HepG2 (cell line): ENCODE measurements around the gene TGM4. TPM values are rescaled to one million over a fixed set of nuclear protein-coding genes. Genes with fewer than 3 reads are reported as not detected.

Source experiments
- ATAC-seq: fragments of 200-7000 bp; cut with Tn5 transposase; 3 replicates; pipeline ENCODE4 v1.9.1; 2020; ENCODE audit warnings: mild to moderate bottlenecking, moderate library complexity
- BruUV-seq: library from RNA; stranded (reverse); fragments of 400-500 nt; replicated peaks from 2 replicates; lab custom pipeline; 2021; lab: Mats Ljungman, UMichigan
- CTCF ChIA-PET: fragments of 300-600 bp; formaldehyde crosslinking; extraction: SDS; loops from one replicate; lab custom pipeline; 2021; ENCODE audit warnings: low total read pairs, inconsistent platforms, low intra/inter-chr PET ratio; lab: Yijun Ruan, JAX
- POLR2A ChIA-PET: fragments of 350-600 bp; sonication (Branson Sonifier 250); formaldehyde crosslinking; loops from one replicate; lab custom pipeline; 2020; ENCODE audit warnings: antibody characterized with exemption, inconsistent platforms; lab: Yijun Ruan, JAX
- DNase-seq: peaks from one replicate; pipeline ENCODE4 v3.0.0-alpha.2; 2015; ENCODE audit warnings: low spot score
- FAIRE-seq: peaks from 3 replicates; lab custom pipeline; 2011; peaks lifted over from hg19 to GRCh38; lab: Jason Lieb, UNC
- H2AFZ ChIP-seq: one replicate; pipeline ENCODE4 v1.6.1; 2011; ENCODE audit warnings: low read length, inconsistent platforms
- H3K27ac ChIP-seq: fragments of 300-600 bp; 3 replicates; pipeline ENCODE4 v1.8.0; 2011; ENCODE audit warnings: mixed run types, mild to moderate bottlenecking, mixed read lengths, low read length, inconsistent platforms; ENCODE audit not compliant: insufficient read depth; ENCODE audit errors: extremely low read length
- H3K27me3 ChIP-seq, 2 experiments: fragments of 200-600 bp in 1 of 2; 2 replicates in 1 of 2; 3 replicates in 1 of 2; pipeline versions ENCODE4 v1.6.0 to v1.8.0; 2011; ENCODE audit warnings: low read length in 2 of 2, mild to moderate bottlenecking in 2 of 2, moderate library complexity in 2 of 2, inconsistent platforms in 1 of 2; ENCODE audit not compliant: insufficient read depth in 2 of 2, control insufficient read depth in 1 of 2
- H3K36me3 ChIP-seq, 2 experiments: fragments of 200-600 bp in 1 of 2; replicated peaks in 1 of 2; 2 replicates in 1 of 2; 3 replicates in 1 of 2; pipeline versions ENCODE4 v1.5.1 to v1.8.0; 2011; ENCODE audit warnings: low read length in 2 of 2, inconsistent platforms in 1 of 2; ENCODE audit not compliant: insufficient read depth in 2 of 2, control insufficient read depth in 1 of 2
- H3K4me1 ChIP-seq: 2 replicates; pipeline ENCODE4 v1.5.1; 2012; ENCODE audit warnings: low read length, inconsistent platforms; ENCODE audit not compliant: insufficient read depth
- H3K4me2 ChIP-seq: 2 replicates; pipeline ENCODE4 v1.6.0; 2011; ENCODE audit warnings: low read depth, low read length, inconsistent platforms
- H3K4me3 ChIP-seq, 3 experiments: fragments of 200-600 bp in 1 of 3; sonication (generic), shearing (Covaris generic) in 1 of 3; replicated peaks in 1 of 3; 2 replicates each; pipeline ENCODE4 v1.5.1; 2011 to 2016; ENCODE audit warnings: low read length in 3 of 3, inconsistent platforms in 2 of 3, low read depth in 2 of 3, mild to moderate bottlenecking in 2 of 3, control low read depth in 1 of 3, mixed read lengths in 1 of 3; ENCODE audit not compliant: insufficient read depth in 1 of 3
- H3K79me2 ChIP-seq: one replicate; pipeline ENCODE4 v1.6.1; 2011; ENCODE audit warnings: low read length, inconsistent platforms; ENCODE audit not compliant: insufficient read depth
- H3K9ac ChIP-seq: 2 replicates; pipeline ENCODE4 v1.6.0; 2011; ENCODE audit warnings: mild to moderate bottlenecking, low read depth, low read length, inconsistent platforms; ENCODE audit not compliant: insufficient read depth
- H3K9me3 ChIP-seq: 2 replicates; pipeline ENCODE4 v1.5.1; 2012; ENCODE audit warnings: mild to moderate bottlenecking, low read length
- H4K20me1 ChIP-seq: 2 replicates; pipeline ENCODE4 v1.6.0; 2011; ENCODE audit warnings: inconsistent platforms, mild to moderate bottlenecking, low read length, moderate library complexity; ENCODE audit not compliant: insufficient read depth
- FIP1L1 ChIP-seq: fragments of 200-400 bp; formaldehyde crosslinking; IDR thresholded peaks from 2 replicates; pipeline ENCODE4 v1.6.1; 2018; ENCODE audit warnings: low read depth, mild to moderate bottlenecking, low read length, moderate library complexity, borderline replicate concordance; ENCODE audit not compliant: insufficient read depth
- MTA1 ChIP-seq: sonication (generic); formaldehyde crosslinking; IDR thresholded peaks from 2 replicates; pipeline ENCODE4 v1.4.0; 2020; ENCODE audit warnings: missing genetic modification reagents, mild to moderate bottlenecking, borderline replicate concordance
- POLR2AphosphoS2 ChIP-seq: IDR thresholded peaks from 2 replicates; pipeline ENCODE4 v1.6.1; 2011; ENCODE audit warnings: low read depth, low read length, improper control_type of control experiment
- TAF1 ChIP-seq: sonication (generic); formaldehyde crosslinking; IDR thresholded peaks from 2 replicates; pipeline ENCODE4 v1.4.0; 2020; ENCODE audit warnings: missing genetic modification reagents
- TOE1 ChIP-seq: sonication (generic); formaldehyde crosslinking; IDR thresholded peaks from 2 replicates; pipeline ENCODE4 v1.4.0; 2020; ENCODE audit warnings: mild to moderate bottlenecking, missing genetic modification reagents
- ZNF18 ChIP-seq: sonication (generic); formaldehyde crosslinking; IDR thresholded peaks from 2 replicates; pipeline ENCODE4 v1.8.0; 2022; ENCODE audit warnings: mild to moderate bottlenecking, missing genetic modification reagents; ENCODE audit not compliant: insufficient replicate concordance
- ZNF432 ChIP-seq: sonication (generic); formaldehyde crosslinking; IDR thresholded peaks from 2 replicates; pipeline ENCODE4 v1.5.0; 2020; ENCODE audit warnings: missing genetic modification reagents, mild to moderate bottlenecking, borderline replicate concordance
- ZNF761 ChIP-seq: sonication (generic); formaldehyde crosslinking; conservative IDR thresholded peaks from 2 replicates; pipeline ENCODE4 v1.4.0; 2020; ENCODE audit warnings: mild to moderate bottlenecking, missing genetic modification reagents
- WGBS: methylation state at CpG from one replicate; pipeline ENCODE4 v1.1.6; 2017; ENCODE audit warnings: low lambda C conversion rate; 5-methylcytosine and 5-hydroxymethylcytosine counted together
- in situ Hi-C: cut with HindIII; loops from 2 replicates; pipeline ENCODE4 v1.10.0; 2017; ENCODE audit warnings: low pct_unique_long_range_greater_than_20kb; ENCODE audit not compliant: extremely low pct_ligation_motif_present
- intact Hi-C: fragments of 100-400 bp; cut with micrococcal nuclease; formaldehyde crosslinking; loops from one replicate; pipeline ENCODE4 v1.10.0; 2022; ENCODE audit not compliant: unreplicated experiment
- polyA plus RNA-seq, 8 experiments: library from polyadenylated mRNA; depleted of rRNA in 3 of 8; stranded (reverse) in 7 of 8; unstranded in 1 of 8; fragments of >200 nt; fragmentation: Illumina TruSeq in 4 of 8; extraction: Trizol in 4 of 8; gene quantifications; 2 replicates each; pipeline versions ENCODE4 v1.2.1 to v1.2.3, GENCODE V29; 2011 to 2016; ENCODE audit warnings: low read depth in 4 of 8, missing spikeins in 1 of 8, mixed read lengths in 1 of 8; ENCODE audit not compliant: insufficient read depth in 1 of 8
- total RNA-seq, 5 experiments: library from RNA; depleted of rRNA; stranded (reverse); fragments of >200 nt; fragmentation: Illumina TruSeq; extraction: Trizol; gene quantifications; 2 replicates each; pipeline ENCODE4 v1.2.3, GENCODE V29; 2016; ENCODE audit warnings: low read depth in 1 of 5
- TF ChIP-seq, protein P1 (sequence below): sonication (generic); formaldehyde crosslinking; IDR thresholded peaks from 2 replicates; pipeline ENCODE4 v1.4.0; 2020; ENCODE audit warnings: missing genetic modification reagents, borderline replicate concordance
- TF ChIP-seq, protein P2 (sequence below): sonication (generic); formaldehyde crosslinking; IDR thresholded peaks from 2 replicates; pipeline ENCODE4 v1.5.0; 2020; ENCODE audit warnings: mild to moderate bottlenecking, missing genetic modification reagents
- TF ChIP-seq, protein P3 (sequence below): sonication (generic); IDR thresholded peaks from 2 replicates; pipeline ENCODE4 v1.6.1; 2016; ENCODE audit warnings: low read depth, borderline replicate concordance
- TF ChIP-seq, protein P4 (sequence below): sonication (generic); formaldehyde crosslinking; IDR thresholded peaks from 2 replicates; pipeline ENCODE4 v1.4.0; 2020; ENCODE audit warnings: missing genetic modification reagents, borderline replicate concordance

Gene TGM4
- total and polyA plus RNA-seq, 2 of the 13 experiments (the other 11 are each of a cell fraction or from before 2014, with no cell fraction given), result 0.07 to 0.15 TPM

GRCh38 chr3:44927371-44927770 lies 53.0 kb downstream of the TGM4 start:
- Histone ChIP-seq H3K9ac (no peak overlapping the region), H4K20me1 (no peaks in the 10 kb centered on the region), H3K27me3 (no peaks in the 10 kb centered on the region), H3K79me2 (no peaks in the 10 kb centered on the region), H3K27ac (no peak overlapping the region), H2AFZ (no peak overlapping the region), H3K4me2 (no peak overlapping the region), H3K4me1 (no peaks in the 10 kb centered on the region), H3K36me3 (peaks cover 9 to 40% of the 10 kb centered on the region in 2 experiments; a peak in 4 of 5 replicates), H3K4me3 (no peak overlapping the region), H3K9me3 (no peaks in the 10 kb centered on the region)
- WGBS, result 94% methylated on average over 6 of the region's 7 CpGs
- no TSS peak for BruUV-seq
- ATAC-seq (no peak), DNase-seq (no peak), FAIRE-seq (no peak)
- ChIA-PET CTCF (no interaction called here), POLR2A (no interaction called here)
- in situ Hi-C loops, result no loop called here
- intact Hi-C loops, result no loop called here
- TF ChIP-seq, protein P1, sequence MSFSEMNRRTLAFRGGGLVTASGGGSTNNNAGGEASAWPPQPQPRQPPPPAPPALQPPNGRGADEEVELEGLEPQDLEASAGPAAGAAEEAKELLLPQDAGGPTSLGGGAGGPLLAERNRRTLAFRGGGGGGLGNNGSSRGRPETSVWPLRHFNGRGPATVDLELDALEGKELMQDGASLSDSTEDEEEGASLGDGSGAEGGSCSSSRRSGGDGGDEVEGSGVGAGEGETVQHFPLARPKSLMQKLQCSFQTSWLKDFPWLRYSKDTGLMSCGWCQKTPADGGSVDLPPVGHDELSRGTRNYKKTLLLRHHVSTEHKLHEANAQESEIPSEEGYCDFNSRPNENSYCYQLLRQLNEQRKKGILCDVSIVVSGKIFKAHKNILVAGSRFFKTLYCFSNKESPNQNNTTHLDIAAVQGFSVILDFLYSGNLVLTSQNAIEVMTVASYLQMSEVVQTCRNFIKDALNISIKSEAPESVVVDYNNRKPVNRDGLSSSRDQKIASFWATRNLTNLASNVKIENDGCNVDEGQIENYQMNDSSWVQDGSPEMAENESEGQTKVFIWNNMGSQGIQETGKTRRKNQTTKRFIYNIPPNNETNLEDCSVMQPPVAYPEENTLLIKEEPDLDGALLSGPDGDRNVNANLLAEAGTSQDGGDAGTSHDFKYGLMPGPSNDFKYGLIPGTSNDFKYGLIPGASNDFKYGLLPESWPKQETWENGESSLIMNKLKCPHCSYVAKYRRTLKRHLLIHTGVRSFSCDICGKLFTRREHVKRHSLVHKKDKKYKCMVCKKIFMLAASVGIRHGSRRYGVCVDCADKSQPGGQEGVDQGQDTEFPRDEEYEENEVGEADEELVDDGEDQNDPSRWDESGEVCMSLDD, result no peak
- TF ChIP-seq, protein P2, sequence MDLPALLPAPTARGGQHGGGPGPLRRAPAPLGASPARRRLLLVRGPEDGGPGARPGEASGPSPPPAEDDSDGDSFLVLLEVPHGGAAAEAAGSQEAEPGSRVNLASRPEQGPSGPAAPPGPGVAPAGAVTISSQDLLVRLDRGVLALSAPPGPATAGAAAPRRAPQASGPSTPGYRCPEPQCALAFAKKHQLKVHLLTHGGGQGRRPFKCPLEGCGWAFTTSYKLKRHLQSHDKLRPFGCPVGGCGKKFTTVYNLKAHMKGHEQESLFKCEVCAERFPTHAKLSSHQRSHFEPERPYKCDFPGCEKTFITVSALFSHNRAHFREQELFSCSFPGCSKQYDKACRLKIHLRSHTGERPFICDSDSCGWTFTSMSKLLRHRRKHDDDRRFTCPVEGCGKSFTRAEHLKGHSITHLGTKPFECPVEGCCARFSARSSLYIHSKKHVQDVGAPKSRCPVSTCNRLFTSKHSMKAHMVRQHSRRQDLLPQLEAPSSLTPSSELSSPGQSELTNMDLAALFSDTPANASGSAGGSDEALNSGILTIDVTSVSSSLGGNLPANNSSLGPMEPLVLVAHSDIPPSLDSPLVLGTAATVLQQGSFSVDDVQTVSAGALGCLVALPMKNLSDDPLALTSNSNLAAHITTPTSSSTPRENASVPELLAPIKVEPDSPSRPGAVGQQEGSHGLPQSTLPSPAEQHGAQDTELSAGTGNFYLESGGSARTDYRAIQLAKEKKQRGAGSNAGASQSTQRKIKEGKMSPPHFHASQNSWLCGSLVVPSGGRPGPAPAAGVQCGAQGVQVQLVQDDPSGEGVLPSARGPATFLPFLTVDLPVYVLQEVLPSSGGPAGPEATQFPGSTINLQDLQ, result no peak
- no peak for TF ChIP-seq ZNF432 (CRISPR knock-in tag)
- no peak for TF ChIP-seq ZNF761 (CRISPR knock-in tag)
- TF ChIP-seq, protein P3, sequence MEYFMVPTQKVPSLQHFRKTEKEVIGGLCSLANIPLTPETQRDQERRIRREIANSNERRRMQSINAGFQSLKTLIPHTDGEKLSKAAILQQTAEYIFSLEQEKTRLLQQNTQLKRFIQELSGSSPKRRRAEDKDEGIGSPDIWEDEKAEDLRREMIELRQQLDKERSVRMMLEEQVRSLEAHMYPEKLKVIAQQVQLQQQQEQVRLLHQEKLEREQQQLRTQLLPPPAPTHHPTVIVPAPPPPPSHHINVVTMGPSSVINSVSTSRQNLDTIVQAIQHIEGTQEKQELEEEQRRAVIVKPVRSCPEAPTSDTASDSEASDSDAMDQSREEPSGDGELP, result no peak
- TF ChIP-seq FIP1L1, result no peak
- TF ChIP-seq, protein P4, sequence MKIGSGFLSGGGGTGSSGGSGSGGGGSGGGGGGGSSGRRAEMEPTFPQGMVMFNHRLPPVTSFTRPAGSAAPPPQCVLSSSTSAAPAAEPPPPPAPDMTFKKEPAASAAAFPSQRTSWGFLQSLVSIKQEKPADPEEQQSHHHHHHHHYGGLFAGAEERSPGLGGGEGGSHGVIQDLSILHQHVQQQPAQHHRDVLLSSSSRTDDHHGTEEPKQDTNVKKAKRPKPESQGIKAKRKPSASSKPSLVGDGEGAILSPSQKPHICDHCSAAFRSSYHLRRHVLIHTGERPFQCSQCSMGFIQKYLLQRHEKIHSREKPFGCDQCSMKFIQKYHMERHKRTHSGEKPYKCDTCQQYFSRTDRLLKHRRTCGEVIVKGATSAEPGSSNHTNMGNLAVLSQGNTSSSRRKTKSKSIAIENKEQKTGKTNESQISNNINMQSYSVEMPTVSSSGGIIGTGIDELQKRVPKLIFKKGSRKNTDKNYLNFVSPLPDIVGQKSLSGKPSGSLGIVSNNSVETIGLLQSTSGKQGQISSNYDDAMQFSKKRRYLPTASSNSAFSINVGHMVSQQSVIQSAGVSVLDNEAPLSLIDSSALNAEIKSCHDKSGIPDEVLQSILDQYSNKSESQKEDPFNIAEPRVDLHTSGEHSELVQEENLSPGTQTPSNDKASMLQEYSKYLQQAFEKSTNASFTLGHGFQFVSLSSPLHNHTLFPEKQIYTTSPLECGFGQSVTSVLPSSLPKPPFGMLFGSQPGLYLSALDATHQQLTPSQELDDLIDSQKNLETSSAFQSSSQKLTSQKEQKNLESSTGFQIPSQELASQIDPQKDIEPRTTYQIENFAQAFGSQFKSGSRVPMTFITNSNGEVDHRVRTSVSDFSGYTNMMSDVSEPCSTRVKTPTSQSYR (CRISPR knock-in tag), result no peak
- TF ChIP-seq POLR2AphosphoS2, result no peak
- no peak for TF ChIP-seq ZNF18 (CRISPR knock-in tag)
- TF ChIP-seq MTA1, result no peak
- TF ChIP-seq TOE1 (CRISPR knock-in tag), result no peak
- no peak for TF ChIP-seq TAF1 (CRISPR knock-in tag)
